Measurements from ENCODE around the gene ATOSA. TPM values are rescaled to one million over a fixed set of nuclear protein-coding genes. Genes with fewer than 3 reads are reported as not detected.

Gene ATOSA
- total and polyA plus RNA-seq, 2 experiments from 2014 or later = 6.8 to 26.0 TPM

DNA sequence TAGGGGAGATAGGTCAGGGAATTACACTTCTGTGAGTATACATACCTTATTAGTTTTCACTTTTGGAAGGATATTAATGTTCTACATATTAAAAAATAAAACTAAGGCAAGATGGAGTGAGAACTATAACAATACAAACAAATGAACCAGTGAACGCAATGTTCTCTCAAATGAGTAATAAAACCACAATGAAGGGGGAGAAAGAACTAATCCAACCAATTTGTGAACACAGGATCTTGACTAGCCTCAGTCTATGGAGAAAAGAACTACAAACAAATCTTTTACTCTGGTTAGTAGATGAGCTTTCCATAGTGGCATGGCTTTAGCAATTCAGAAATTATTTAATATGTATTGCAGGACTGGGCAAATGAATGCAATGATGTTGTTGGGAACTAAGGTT is 26.9 kb upstream of the ATOSA start:
- WGBS (ENCODE audit: low lambda C conversion rate, missing lambda C conversion rate) = 78% methylated on average over 1 of the region's 1 CpG
- H3K9me2 ChIP-seq (replicated peaks; ENCODE audit: insufficient read depth) = no peaks in the 10 kb centered on the region
- H3K9me3 ChIP-seq (ENCODE audit: low read depth) = no peaks in the 10 kb centered on the region
- H4K20me1 ChIP-seq (ENCODE audit: insufficient read depth, poor library complexity, severe bottlenecking) = no peaks in the 10 kb centered on the region
- no peaks in the 10 kb centered on the region for H3K79me2 ChIP-seq
- TF ChIP-seq EZH2 (IDR thresholded peaks at IDR 0.05; ENCODE audit: borderline replicate concordance) = no peak
- TF ChIP-seq, protein P1, sequence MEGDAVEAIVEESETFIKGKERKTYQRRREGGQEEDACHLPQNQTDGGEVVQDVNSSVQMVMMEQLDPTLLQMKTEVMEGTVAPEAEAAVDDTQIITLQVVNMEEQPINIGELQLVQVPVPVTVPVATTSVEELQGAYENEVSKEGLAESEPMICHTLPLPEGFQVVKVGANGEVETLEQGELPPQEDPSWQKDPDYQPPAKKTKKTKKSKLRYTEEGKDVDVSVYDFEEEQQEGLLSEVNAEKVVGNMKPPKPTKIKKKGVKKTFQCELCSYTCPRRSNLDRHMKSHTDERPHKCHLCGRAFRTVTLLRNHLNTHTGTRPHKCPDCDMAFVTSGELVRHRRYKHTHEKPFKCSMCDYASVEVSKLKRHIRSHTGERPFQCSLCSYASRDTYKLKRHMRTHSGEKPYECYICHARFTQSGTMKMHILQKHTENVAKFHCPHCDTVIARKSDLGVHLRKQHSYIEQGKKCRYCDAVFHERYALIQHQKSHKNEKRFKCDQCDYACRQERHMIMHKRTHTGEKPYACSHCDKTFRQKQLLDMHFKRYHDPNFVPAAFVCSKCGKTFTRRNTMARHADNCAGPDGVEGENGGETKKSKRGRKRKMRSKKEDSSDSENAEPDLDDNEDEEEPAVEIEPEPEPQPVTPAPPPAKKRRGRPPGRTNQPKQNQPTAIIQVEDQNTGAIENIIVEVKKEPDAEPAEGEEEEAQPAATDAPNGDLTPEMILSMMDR (IDR thresholded peaks at IDR 0.05; ENCODE audit: poor library complexity) = no peak
- no peak for TF ChIP-seq EZH2phosphoT487 (IDR thresholded peaks at IDR 0.05; ENCODE audit: low read depth, severe bottlenecking, unreplicated experiment)
- H3K36me3 ChIP-seq (replicated peaks; ENCODE audit: insufficient read depth, low read depth) = no peaks in the 10 kb centered on the region
- no peak overlapping the region for H3K4me3 ChIP-seq
- H2AFZ ChIP-seq = no peak overlapping the region
- no peaks in the 10 kb centered on the region for H3K27me3 ChIP-seq
- no peak overlapping the region for H3K27ac ChIP-seq
- H3K4me2 ChIP-seq = no peak overlapping the region
- no peaks in the 10 kb centered on the region for H3K4me1 ChIP-seq (ENCODE audit: insufficient read depth)
- no peak for DNase-seq (ENCODE audit: low spot score)

- Histone ChIP-seq H3K4me3 (no peak overlapping the region), H3K9me2 (replicated peaks; ENCODE audit: insufficient read depth) (no peaks in the 10 kb centered on the region), H4K20me1 (ENCODE audit: insufficient read depth, poor library complexity, severe bottlenecking) (no peaks in the 10 kb centered on the region), H3K36me3 (replicated peaks; ENCODE audit: insufficient read depth, low read depth) (no peaks in the 10 kb centered on the region), H3K27me3 (no peaks in the 10 kb centered on the region), H3K27ac (no peak overlapping the region), H3K4me1 (ENCODE audit: insufficient read depth) (no peaks in the 10 kb centered on the region), H2AFZ (no peak overlapping the region), H3K4me2 (no peak overlapping the region), H3K9me3 (ENCODE audit: low read depth) (no peaks in the 10 kb centered on the region), H3K79me2 (no peaks in the 10 kb centered on the region)
- WGBS (ENCODE audit: low lambda C conversion rate, missing lambda C conversion rate) = 64% methylated on average over 1 of the region's 1 CpG
- TF ChIP-seq EZH2phosphoT487 (IDR thresholded peaks at IDR 0.05; ENCODE audit: low read depth, severe bottlenecking, unreplicated experiment) (no peak), EZH2 (IDR thresholded peaks at IDR 0.05; ENCODE audit: borderline replicate concordance) (no peak)
- TF ChIP-seq, protein P1 (IDR thresholded peaks at IDR 0.05; ENCODE audit: poor library complexity) = no peak
- no peak for DNase-seq (ENCODE audit: low spot score)
Observed at GRCh38 chr15:52702390-52702789, 23.2 kb upstream of the ATOSA start.

DNA sequence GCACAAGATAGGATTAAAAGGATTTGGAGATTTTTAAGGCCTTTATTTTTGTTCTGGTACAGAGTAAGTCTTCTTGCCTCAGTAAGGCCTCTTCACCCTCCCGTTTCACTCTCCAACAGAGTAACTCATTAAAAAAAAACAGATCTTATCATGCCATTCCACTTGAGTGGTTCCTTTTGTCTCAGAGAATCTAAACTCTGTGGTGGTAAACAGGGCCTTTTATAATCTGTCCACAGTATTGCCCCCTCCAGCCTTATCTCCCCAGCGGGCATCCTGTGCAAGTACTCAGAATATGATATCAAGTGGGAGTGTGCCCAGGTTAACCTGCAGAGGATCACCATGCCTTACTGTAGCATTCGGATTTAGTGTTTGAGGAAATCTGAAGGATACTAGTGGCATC is 20.3 kb upstream of the ATOSA start:
- no peaks in the 10 kb centered on the region for H3K36me3 ChIP-seq (replicated peaks; ENCODE audit: insufficient read depth, low read depth)
- H3K9me3 ChIP-seq (ENCODE audit: low read depth) = no peaks in the 10 kb centered on the region
- TF ChIP-seq, protein P1 (IDR thresholded peaks at IDR 0.05; ENCODE audit: poor library complexity) = no peak
- TF ChIP-seq EZH2 (IDR thresholded peaks at IDR 0.05; ENCODE audit: borderline replicate concordance) (no peak), EZH2phosphoT487 (IDR thresholded peaks at IDR 0.05; ENCODE audit: low read depth, severe bottlenecking, unreplicated experiment) (no peak)
- no peak overlapping the region for H2AFZ ChIP-seq
- H4K20me1 ChIP-seq (ENCODE audit: insufficient read depth, poor library complexity, severe bottlenecking) = no peaks in the 10 kb centered on the region
- no peak for DNase-seq (ENCODE audit: low spot score)
- no peaks in the 10 kb centered on the region for H3K9me2 ChIP-seq (replicated peaks; ENCODE audit: insufficient read depth)
- H3K27ac ChIP-seq = no peak overlapping the region
- no peaks in the 10 kb centered on the region for H3K79me2 ChIP-seq
- 43% methylated on average over 3 of the region's 3 CpGs for WGBS (ENCODE audit: low lambda C conversion rate, missing lambda C conversion rate)
- H3K27me3 ChIP-seq = no peaks in the 10 kb centered on the region
- no peak overlapping the region for H3K4me2 ChIP-seq
- H3K4me3 ChIP-seq = no peak overlapping the region
- no peaks in the 10 kb centered on the region for H3K4me1 ChIP-seq (ENCODE audit: insufficient read depth)

- Histone ChIP-seq H2AFZ (no peak overlapping the region), H3K9me3 (ENCODE audit: low read depth) (no peaks in the 10 kb centered on the region), H3K79me2 (no peaks in the 10 kb centered on the region), H3K27me3 (no peaks in the 10 kb centered on the region), H3K9me2 (replicated peaks; ENCODE audit: insufficient read depth) (no peaks in the 10 kb centered on the region), H4K20me1 (ENCODE audit: insufficient read depth, poor library complexity, severe bottlenecking) (no peaks in the 10 kb centered on the region), H3K4me3 (no peak overlapping the region), H3K4me1 (ENCODE audit: insufficient read depth) (no peaks in the 10 kb centered on the region), H3K4me2 (no peak overlapping the region), H3K36me3 (replicated peaks; ENCODE audit: insufficient read depth, low read depth) (no peaks in the 10 kb centered on the region), H3K27ac (no peak overlapping the region)
- TF ChIP-seq EZH2phosphoT487 (IDR thresholded peaks at IDR 0.05; ENCODE audit: low read depth, severe bottlenecking, unreplicated experiment) = no peak
- no peak for TF ChIP-seq EZH2 (IDR thresholded peaks at IDR 0.05; ENCODE audit: borderline replicate concordance)
- TF ChIP-seq, protein P1 (IDR thresholded peaks at IDR 0.05; ENCODE audit: poor library complexity) = no peak
- WGBS (ENCODE audit: low lambda C conversion rate, missing lambda C conversion rate) = 36% methylated on average over 1 of the region's 1 CpG
- no peak for DNase-seq (ENCODE audit: low spot score)
Observed at GRCh38 chr15:52698514-52698913, 19.3 kb upstream of the ATOSA start.
